Measurements from ENCODE around the gene RELN. TPM values are rescaled to one million over a fixed set of nuclear protein-coding genes. Genes with fewer than 3 reads are reported as not detected.
"Not testable (repeated sequence)": the region's sequence is repeated elsewhere in the genome, so short reads cannot be mapped to it uniquely, and the experiment has no call there.

RELN gene
- polyA plus RNA-seq, 10 donors: 4.5 to 14.3 (median 7.3) TPM

- DNase-seq: peak in 1 of 3 donors; percentile 18
Measured at GRCh38 chr7:103851357-103851756, 138.1 kb downstream of the RELN start.

- DNase-seq: no peak
Measured at GRCh38 chr7:103843689-103844480, 145.6 kb downstream of the RELN start.

- DNase-seq: no peak
Measured at GRCh38 chr7:103833401-103833800, 156.1 kb downstream of the RELN start.

- DNase-seq: no peak
Measured at GRCh38 chr7:103832438-103832837, 157.0 kb downstream of the RELN start.

- DNase-seq: no peak
Measured at GRCh38 chr7:103824251-103824650, 165.2 kb downstream of the RELN start.

- DNase-seq: no peak
Measured at GRCh38 chr7:103823084-103823483, 166.4 kb downstream of the RELN start.

GRCh38 chr7:103821092-103821491 lies 168.4 kb downstream of the RELN start:
- no peak for DNase-seq

- not testable (repeated sequence) for DNase-seq
Measured at GRCh38 chr7:103815972-103816371, 173.5 kb downstream of the RELN start.

- no peak for DNase-seq
Measured at GRCh38 chr7:103813970-103814369, 175.5 kb downstream of the RELN start.

GRCh38 chr7:103811997-103812396 lies 177.5 kb downstream of the RELN start:
- no peak for DNase-seq

GRCh38 chr7:103811290-103811689 lies 178.2 kb downstream of the RELN start:
- DNase-seq: no peak

GRCh38 chr7:103810112-103810744 lies 179.2 kb downstream of the RELN start:
- no peak for DNase-seq

GRCh38 chr7:103809229-103809994 lies 180.0 kb downstream of the RELN start:
- no peak for DNase-seq

GRCh38 chr7:103805346-103805745 lies 184.1 kb downstream of the RELN start:
- no peak for DNase-seq

GRCh38 chr7:103803631-103804030 lies 185.8 kb downstream of the RELN start:
- no peak for DNase-seq

- DNase-seq: no peak
Measured at GRCh38 chr7:103799298-103799697, 190.2 kb downstream of the RELN start.

GRCh38 chr7:103797647-103798307 lies 191.7 kb downstream of the RELN start:
- no peak for DNase-seq

GRCh38 chr7:103796327-103796962 lies 193.0 kb downstream of the RELN start:
- DNase-seq: no peak

GRCh38 chr7:103795787-103796186 lies 193.7 kb downstream of the RELN start:
- no peak for DNase-seq

GRCh38 chr7:103795107-103795506 lies 194.4 kb downstream of the RELN start:
- DNase-seq: no peak

GRCh38 chr7:103794424-103794823 lies 195.0 kb downstream of the RELN start:
- DNase-seq: no peak

- DNase-seq: no peak
Measured at GRCh38 chr7:103793614-103794013, 195.8 kb downstream of the RELN start.

Measured in muscle of back (tissue), 11 donors.